Stimulated activated CD4-positive, alpha-beta T cell treated with anti-CD3 and anti-CD28 coated beads, Interleukin-2, amount 100 ng/mL, for 48 hours (primary cell): ENCODE data around the gene RGSL1.

Experiments used
- DNase-seq, 2 donors: peaks; one replicate each; pipeline ENCODE4 v3.0.0-alpha.2; 2020

Gene RGSL1

GRCh38 chr1:182450087-182450486 lies at the start of gene RGSL1:
Gene RGSL1, plus strand, starts transcription at chr1:182450146. Its CDS starts 20 bp downstream, at chr1:182450166.
- no peak for DNase-seq

GRCh38 chr1:182400567-182400966 lies 49.4 kb upstream of the RGSL1 start, which contains the start of gene TEDDM1:
Gene TEDDM1, minus strand, starts transcription at chr1:182400667. Its CDS starts 182 bp downstream, at chr1:182400485.
- no peak for DNase-seq

GRCh38 chr1:182404781-182405180 lies 45.2 kb upstream of the RGSL1 start:
- DNase-seq: no peak

GRCh38 chr1:182405578-182405977 lies 44.4 kb upstream of the RGSL1 start:
- no peak for DNase-seq

GRCh38 chr1:182406012-182406411 lies 43.9 kb upstream of the RGSL1 start:
- DNase-seq: no peak

- no peak for DNase-seq
Measured at GRCh38 chr1:182407724-182408123, 42.2 kb upstream of the RGSL1 start.

- DNase-seq: no peak
Measured at GRCh38 chr1:182408435-182409075, 41.4 kb upstream of the RGSL1 start.

GRCh38 chr1:182410138-182410537 lies 39.8 kb upstream of the RGSL1 start:
- no peak for DNase-seq

- DNase-seq: no peak
Measured at GRCh38 chr1:182410620-182411273, 39.2 kb upstream of the RGSL1 start.

- DNase-seq: no peak
Measured at GRCh38 chr1:182413486-182413885, 36.5 kb upstream of the RGSL1 start.

- no peak for DNase-seq
Measured at GRCh38 chr1:182413969-182414368, 36.0 kb upstream of the RGSL1 start.

GRCh38 chr1:182415789-182416188 lies 34.2 kb upstream of the RGSL1 start:
- DNase-seq: no peak

GRCh38 chr1:182426442-182427430 lies 23.2 kb upstream of the RGSL1 start:
- no peak for DNase-seq

GRCh38 chr1:182428043-182428442 lies 21.9 kb upstream of the RGSL1 start:
- DNase-seq: no peak

GRCh38 chr1:182430263-182431068 lies 19.5 kb upstream of the RGSL1 start:
- peak; percentile 9 to 28 for DNase-seq

- DNase-seq: no peak
Measured at GRCh38 chr1:182431278-182431677, 18.7 kb upstream of the RGSL1 start.

GRCh38 chr1:182433580-182433979 lies 16.4 kb upstream of the RGSL1 start:
- no peak for DNase-seq

- DNase-seq: no peak
Measured at GRCh38 chr1:182438326-182438725, 11.6 kb upstream of the RGSL1 start.

GRCh38 chr1:182441719-182442118 lies 8.2 kb upstream of the RGSL1 start:
- no peak for DNase-seq

GRCh38 chr1:182442333-182442732 lies 7.6 kb upstream of the RGSL1 start:
- DNase-seq: no peak

GRCh38 chr1:182444497-182444896 lies 5.4 kb upstream of the RGSL1 start:
- no peak for DNase-seq

GRCh38 chr1:182446033-182446669 lies 3.8 kb upstream of the RGSL1 start:
- peak; percentile 29 to 37 for DNase-seq
